Esophagus squamous epithelium (tissue), 4 donors: ENCODE measurements around the gene SLC2A5.
"Not testable (repeated sequence)": the region's sequence is repeated elsewhere in the genome, so short reads cannot be mapped to it uniquely, and the experiment has no call there.

Experiments
- CTCF ChIP-seq, 6 experiments: fragments of 450-650 bp in 4 of 6; fragments of 200-600 bp in 2 of 6; sonication (generic) in 2 of 6; IDR thresholded peaks; one replicate each; pipeline ENCODE4 v1.5.1; 2016 to 2019; ENCODE audit warnings: antibody characterized with exemption in 6 of 6, mild to moderate bottlenecking in 4 of 6, moderate library complexity in 4 of 6
- POLR2A ChIP-seq, 4 donors: fragments of 450-650 bp; IDR thresholded peaks; one replicate each; pipeline ENCODE4 v1.6.1; 2017; ENCODE audit warnings: antibody characterized with exemption in 4 of 4, mild to moderate bottlenecking in 4 of 4, moderate library complexity in 3 of 4

- not testable (repeated sequence) for TF ChIP-seq CTCF, POLR2A (IDR thresholded peaks at IDR 0.05)
These were observed 75.3 kb downstream of the SLC2A5 start for GRCh38 chr1:8993962-8994675.
